ENCODE results near the gene SNX17.

SNX17 gene

DNA sequence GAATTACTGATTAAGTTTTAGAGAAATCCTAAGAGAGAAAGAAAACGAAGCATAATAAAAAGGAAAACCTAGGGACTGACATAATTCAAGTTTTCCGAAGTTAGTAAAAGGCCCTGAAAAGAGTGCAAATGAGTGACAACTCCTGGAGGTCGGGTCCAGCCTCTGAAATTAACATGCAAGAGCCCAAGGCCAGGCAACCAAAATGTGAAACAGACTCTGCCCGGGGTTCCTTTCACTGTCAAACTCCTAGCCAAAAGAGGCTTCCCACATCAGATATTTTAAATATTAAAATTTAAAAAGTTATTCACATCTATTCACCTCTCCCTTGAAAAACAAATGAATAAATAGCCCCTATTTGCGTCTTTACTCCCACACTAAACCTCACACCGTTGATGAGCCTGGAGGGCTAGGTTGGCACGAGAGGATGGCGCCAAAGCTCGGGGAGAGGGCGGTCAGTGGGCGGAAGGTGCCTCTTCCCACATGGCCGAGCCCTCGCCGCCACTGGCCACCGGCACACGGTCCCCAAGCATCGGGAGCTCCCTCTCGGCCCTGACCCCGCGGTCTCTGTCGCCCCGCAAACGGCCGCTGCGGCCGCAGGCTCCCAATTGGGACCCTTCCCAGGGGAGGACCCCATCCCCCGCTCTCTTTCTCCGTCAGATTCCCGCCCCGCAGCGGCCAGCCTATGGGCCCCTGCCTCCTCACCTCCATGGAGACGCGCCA is 38.3 kb downstream of the SNX17 start:
- TF ChIP-seq, protein P1, sequence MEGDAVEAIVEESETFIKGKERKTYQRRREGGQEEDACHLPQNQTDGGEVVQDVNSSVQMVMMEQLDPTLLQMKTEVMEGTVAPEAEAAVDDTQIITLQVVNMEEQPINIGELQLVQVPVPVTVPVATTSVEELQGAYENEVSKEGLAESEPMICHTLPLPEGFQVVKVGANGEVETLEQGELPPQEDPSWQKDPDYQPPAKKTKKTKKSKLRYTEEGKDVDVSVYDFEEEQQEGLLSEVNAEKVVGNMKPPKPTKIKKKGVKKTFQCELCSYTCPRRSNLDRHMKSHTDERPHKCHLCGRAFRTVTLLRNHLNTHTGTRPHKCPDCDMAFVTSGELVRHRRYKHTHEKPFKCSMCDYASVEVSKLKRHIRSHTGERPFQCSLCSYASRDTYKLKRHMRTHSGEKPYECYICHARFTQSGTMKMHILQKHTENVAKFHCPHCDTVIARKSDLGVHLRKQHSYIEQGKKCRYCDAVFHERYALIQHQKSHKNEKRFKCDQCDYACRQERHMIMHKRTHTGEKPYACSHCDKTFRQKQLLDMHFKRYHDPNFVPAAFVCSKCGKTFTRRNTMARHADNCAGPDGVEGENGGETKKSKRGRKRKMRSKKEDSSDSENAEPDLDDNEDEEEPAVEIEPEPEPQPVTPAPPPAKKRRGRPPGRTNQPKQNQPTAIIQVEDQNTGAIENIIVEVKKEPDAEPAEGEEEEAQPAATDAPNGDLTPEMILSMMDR (IDR thresholded peaks at IDR 0.05; ENCODE audit: insufficient read depth, low read depth, low read length, missing control alignments), result no peak
- peak; percentile 23 for DNase-seq (ENCODE audit: low read depth)
- peak overlapping the region; percentile 90 for H3K4me3 ChIP-seq (ENCODE audit: low read length)

DNA sequence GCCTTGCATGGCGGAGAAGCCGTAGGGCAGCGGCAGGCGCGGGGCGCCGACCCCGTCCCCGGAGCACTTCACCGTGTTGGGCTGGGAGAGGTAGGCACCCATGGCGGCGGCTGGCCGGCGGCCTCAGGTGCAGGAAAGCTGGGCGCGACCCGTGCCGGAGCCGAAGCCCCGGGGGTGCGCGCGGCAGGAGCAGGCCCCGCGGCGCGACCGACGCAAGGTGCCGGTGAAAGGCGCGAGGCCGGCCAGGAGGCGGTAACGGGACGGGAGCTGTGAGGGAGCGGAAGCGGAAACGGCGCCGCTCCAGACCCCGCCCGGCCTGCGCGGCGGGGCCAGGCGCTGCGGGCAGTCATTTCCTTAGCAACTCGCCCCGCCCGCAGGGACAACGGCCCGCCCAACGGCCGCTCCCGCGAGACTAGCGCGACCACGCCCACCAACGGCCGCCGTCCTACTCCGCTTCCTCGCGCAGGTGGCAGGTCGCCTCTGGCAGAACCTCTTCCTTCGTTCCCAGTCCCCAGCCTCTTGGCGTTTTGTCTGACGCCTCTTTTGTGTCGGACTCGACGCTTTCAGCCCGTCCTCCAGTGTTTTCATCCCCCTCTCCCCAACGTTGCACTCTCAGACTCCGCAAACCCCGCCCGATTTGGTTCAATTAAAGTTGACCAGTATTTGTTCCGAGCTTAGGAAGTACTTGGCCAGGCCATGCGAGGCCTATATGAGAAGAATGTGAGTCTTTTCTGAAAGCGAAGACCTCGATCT is 39.1 kb downstream of the SNX17 start, which contains the start of gene PPM1G:
Gene PPM1G (minus strand): TSS at position 271 of the 753 bp plus-strand sequence. CDS start 169 bp downstream, at position 102.
- H3K4me3 ChIP-seq (ENCODE audit: low read length), result peak within 1 kb of the TSS; percentile 90
- TF ChIP-seq, protein P1 (IDR thresholded peaks at IDR 0.05; ENCODE audit: insufficient read depth, low read depth, low read length, missing control alignments), result no peak
- DNase-seq (ENCODE audit: low read depth), result peak; percentile 97

DNA sequence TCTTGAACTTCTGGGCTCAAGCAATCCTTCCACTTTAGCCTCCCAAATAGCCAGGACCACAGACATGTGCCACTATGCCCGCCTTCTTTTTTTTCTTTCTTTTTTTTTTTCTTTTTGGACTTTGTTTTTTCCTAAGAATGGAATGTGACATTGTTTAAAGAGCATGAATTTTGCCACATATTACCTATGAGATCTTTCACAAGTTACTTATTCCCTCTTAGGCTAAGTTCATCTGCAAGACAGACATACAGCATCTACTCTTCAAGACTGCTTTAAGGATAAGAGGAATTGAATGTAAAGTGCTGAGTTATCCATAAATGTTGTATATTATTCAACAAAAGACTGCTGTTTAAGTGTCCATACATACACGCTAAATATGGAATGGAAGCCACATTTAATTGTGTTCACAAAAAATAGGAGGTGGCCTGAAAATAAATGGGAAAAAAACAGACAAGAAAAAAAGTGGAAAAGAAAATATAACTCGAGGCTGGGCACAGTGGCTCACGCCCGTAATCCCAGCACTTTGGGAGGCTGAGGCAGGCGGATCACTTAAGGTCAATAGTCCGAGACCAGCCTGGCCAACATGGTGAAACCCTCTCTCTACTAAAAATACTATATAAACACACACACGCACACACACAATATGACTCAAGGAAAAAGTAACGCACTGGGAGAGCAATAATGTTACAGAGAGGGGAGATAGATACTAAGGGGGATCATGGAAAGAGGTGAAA is 42.2 kb downstream of the SNX17 start:
- TF ChIP-seq, protein P1 (IDR thresholded peaks at IDR 0.05; ENCODE audit: insufficient read depth, low read depth, low read length, missing control alignments), result no peak
- H3K4me3 ChIP-seq (ENCODE audit: low read length), result no peak overlapping the region
- DNase-seq (ENCODE audit: low read depth), result no peak

DNA sequence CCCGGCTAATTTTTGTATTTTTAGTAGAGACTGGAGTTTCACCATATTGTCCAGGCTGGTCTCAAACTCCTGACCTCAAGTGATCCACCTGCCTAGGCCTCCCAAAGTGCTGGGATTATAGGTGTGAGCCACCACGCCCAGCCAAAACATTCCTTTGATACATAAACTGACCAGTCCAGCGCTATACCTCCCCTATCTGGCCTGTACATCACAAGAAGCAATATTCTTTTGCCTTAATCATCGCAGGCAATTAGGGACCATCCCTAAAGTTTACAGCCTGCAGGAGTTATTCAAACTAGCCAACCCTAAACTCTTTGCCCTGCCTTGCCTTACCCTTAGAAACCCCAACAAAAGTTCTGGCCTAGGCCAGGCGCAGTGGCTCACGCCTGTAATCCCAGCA is 45.7 kb downstream of the SNX17 start:
- H3K4me3 ChIP-seq (ENCODE audit: low read length), result no peak overlapping the region
- TF ChIP-seq, protein P1 (IDR thresholded peaks at IDR 0.05; ENCODE audit: insufficient read depth, low read depth, low read length, missing control alignments), result no peak
- DNase-seq (ENCODE audit: low read depth), result no peak

DNA sequence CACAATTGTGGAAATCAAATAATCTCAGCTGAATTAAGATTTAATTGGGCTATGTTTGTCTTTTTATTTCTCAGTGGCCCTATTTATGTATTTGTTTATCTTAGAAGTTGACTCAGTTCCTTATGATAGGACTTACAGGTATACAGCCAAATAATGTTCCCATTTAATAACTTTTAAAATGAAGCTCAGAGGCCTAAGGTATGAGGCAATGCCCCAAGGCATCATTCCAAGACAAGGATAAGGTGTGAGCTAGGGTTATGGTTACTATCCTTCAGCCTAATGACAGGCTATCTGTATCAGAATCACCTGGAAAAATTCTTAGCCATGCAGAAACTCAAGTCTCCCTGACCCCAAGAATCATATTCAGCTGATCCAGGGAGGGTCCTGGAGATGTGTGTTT is 50.6 kb downstream of the SNX17 start:
- H3K4me3 ChIP-seq (ENCODE audit: low read length), result no peak overlapping the region
- TF ChIP-seq, protein P1 (IDR thresholded peaks at IDR 0.05; ENCODE audit: insufficient read depth, low read depth, low read length, missing control alignments), result no peak

DNA sequence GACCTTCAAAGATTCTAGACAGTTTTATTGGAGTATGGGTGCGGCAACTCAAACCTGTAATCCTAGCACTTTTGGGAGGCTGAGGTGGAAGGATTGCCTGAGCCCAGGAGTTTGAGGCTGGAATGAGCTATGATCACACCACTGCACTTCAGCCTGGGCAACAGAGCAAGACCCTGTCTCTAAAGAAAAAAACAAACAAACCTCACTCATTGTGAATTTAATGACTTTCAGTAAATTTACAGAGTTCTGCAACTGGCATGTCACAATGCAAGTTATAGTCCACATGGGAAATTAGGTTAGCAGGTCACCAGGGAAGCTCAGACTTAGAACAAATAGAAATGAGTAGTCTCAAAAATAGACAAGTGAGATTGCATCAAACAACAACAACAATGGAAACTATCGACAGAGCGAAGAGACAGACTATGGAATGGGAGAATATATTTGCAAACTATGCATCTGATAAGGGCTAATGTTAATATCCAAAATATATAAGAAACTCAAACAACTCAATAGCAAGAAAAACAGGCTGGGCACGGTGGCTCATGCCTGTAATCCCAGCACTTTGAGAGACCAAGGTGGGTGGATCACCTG is 51.3 kb downstream of the SNX17 start:
- no peak for DNase-seq (ENCODE audit: low read depth)
- no peak overlapping the region for H3K4me3 ChIP-seq (ENCODE audit: low read length)
- TF ChIP-seq, protein P1 (IDR thresholded peaks at IDR 0.05; ENCODE audit: insufficient read depth, low read depth, low read length, missing control alignments), result no peak

More for the DNA sequence above, 50.6 kb downstream of the SNX17 start:
- DNase-seq (ENCODE audit: low read depth), result peak; percentile 48

Data from epithelial cell of esophagus (primary cell).